SU-DHL-6 (cell line): ENCODE data around the gene CELSR1.

ENCODE experiments used
- EZH2phosphoT487 ChIP-seq: fragments of 200-600 bp; sonication (generic), shearing (Covaris generic); conservative IDR thresholded peaks from 2 replicates; pipeline ENCODE4 v1.6.1; 2018; ENCODE audit warnings: mild to moderate bottlenecking, antibody characterized with exemption, low read length, moderate library complexity, mixed read lengths
- TF ChIP-seq, protein P1 (sequence below): fragments of 200-600 bp; sonication (generic); IDR thresholded peaks from one replicate; pipeline ENCODE4 v1.5.1; 2017; ENCODE audit warnings: antibody characterized with exemption, mild to moderate bottlenecking, low read length, moderate library complexity; ENCODE audit not compliant: insufficient read depth, poor library complexity, severe bottlenecking

GRCh38 chr22:46472722-46473016, 64.8 kb downstream of the CELSR1 start:
- TF ChIP-seq, protein P1, sequence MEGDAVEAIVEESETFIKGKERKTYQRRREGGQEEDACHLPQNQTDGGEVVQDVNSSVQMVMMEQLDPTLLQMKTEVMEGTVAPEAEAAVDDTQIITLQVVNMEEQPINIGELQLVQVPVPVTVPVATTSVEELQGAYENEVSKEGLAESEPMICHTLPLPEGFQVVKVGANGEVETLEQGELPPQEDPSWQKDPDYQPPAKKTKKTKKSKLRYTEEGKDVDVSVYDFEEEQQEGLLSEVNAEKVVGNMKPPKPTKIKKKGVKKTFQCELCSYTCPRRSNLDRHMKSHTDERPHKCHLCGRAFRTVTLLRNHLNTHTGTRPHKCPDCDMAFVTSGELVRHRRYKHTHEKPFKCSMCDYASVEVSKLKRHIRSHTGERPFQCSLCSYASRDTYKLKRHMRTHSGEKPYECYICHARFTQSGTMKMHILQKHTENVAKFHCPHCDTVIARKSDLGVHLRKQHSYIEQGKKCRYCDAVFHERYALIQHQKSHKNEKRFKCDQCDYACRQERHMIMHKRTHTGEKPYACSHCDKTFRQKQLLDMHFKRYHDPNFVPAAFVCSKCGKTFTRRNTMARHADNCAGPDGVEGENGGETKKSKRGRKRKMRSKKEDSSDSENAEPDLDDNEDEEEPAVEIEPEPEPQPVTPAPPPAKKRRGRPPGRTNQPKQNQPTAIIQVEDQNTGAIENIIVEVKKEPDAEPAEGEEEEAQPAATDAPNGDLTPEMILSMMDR = no peak
- TF ChIP-seq EZH2phosphoT487 = no peak
